ENCODE data around the gene OSBPL8.

- no peak for TF ChIP-seq CTCF (IDR thresholded peaks at IDR 0.05)
- TF ChIP-seq POLR2A (IDR thresholded peaks at IDR 0.05) = no peak
These were observed 139.3 kb downstream of the OSBPL8 start for GRCh38 chr12:76420222-76420621.

All from Peyer's patch (tissue), 4 donors.